Epithelial cell of alveolus of lung (primary cell): ENCODE data around the gene RGS19. TPM values are rescaled to one million over a fixed set of nuclear protein-coding genes. Genes with fewer than 3 reads are reported as not detected.

ENCODE experiments used
- total RNA-seq: library from RNA; depleted of rRNA; stranded (reverse); fragments of >200 nt; gene quantifications from 2 replicates; pipeline ENCODE4 v1.2.1, GENCODE V29; 2015

RGS19 gene
- 9.5 and 14.1 TPM in 2 replicates for total RNA-seq

GRCh38 chr20:64079273-64080012 is at the start of gene RGS19:
Gene RGS19 (minus strand): TSS chr20:64079518. CDS start chr20:64076886, 2,632 bp downstream.

GRCh38 chr20:64106981-64107735 is 27.8 kb upstream of the RGS19 start, which contains the start of gene NPBWR2:
Gene NPBWR2 (minus strand): TSS chr20:64107565. CDS start chr20:64106831, 734 bp downstream.

GRCh38 chr20:64083804-64084684 is 4.7 kb upstream of the RGS19 start, which contains the start of gene LKAAEAR1:
Gene LKAAEAR1 (minus strand): TSS chr20:64084398. CDS start chr20:64084219, 179 bp downstream.

GRCh38 chr20:64080013-64080812 is 895 bp upstream of the RGS19 start, which contains the start of gene OPRL1:
Gene OPRL1 (plus strand): TSS chr20:64080082. CDS start chr20:64092721, 12,639 bp downstream.

GRCh38 chr20:64062596-64063388 is 16.5 kb downstream of the RGS19 start, which contains the start of gene TCEA2:
Gene TCEA2 (plus strand): TSS chr20:64063198. CDS start chr20:64063313, 115 bp downstream.

DNA sequence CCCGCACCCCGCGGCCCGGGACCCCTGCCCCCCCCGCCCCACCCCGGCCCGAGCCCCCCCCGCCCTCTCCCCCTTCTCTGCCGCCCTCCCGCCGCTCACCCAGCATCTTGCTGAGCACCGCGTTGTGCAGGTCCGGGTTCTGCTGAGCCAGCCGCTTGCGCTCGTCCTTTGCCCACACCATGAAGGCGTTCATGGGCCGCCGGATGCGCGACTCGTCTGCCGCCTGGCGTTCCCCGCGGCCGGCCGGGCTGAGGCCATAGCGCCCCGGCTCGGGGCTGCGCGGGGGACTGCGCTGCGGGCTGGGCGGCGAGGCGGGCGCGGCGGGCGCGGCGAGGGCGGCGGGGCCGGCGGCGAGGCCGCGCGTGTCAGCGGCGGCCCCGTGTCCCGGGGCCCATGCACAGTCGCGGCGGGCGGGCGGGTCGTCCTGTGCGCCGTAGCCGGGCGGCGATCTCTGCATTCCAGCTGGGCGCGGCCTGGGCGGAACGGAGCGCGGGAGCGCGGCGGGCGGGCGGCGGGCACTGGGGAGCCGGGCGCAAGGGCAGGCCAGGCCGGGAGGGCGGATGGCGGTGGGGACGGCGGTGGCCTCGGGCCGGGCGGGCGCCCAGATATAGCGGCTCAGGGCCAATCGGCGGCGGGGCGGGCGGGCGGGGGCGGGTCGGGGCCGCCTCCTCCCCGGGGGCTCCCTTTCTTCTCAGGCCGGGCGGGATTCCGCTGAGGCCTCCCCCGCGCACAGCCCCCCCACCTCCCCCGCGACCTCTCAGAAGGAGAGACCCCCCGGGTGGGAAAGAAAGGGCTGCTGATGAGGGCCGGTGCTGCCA is 30.0 kb downstream of the RGS19 start, which contains the start of gene SOX18:
TSS of gene SOX18 (minus strand) at position 580 of the 818 bp plus-strand sequence. CDS start at position 457, 123 bp downstream.

GRCh38 chr20:64035933-64036345 is 43.4 kb downstream of the RGS19 start, which contains the start of gene C20orf204:
Gene C20orf204 (plus strand): TSS chr20:64036182. CDS start chr20:64036324, 142 bp downstream.

Other genes with a start within 250 kb of the RGS19 start
- gene ZBTB46, start 248.3 kb downstream of the RGS19 start, total RNA-seq: 3.7 TPM in 2 replicates
- not detected in 2 replicates for gene ABHD16B, start 218.0 kb downstream of the RGS19 start, total RNA-seq
- gene TPD52L2, start 214.2 kb downstream of the RGS19 start, total RNA-seq: 83.8 and 132 TPM in 2 replicates
- gene DNAJC5, start 184.4 kb downstream of the RGS19 start, total RNA-seq: 40.2 and 42.1 TPM in 2 replicates
- gene UCKL1, start 123.1 kb downstream of the RGS19 start, total RNA-seq: 18.7 and 23.4 TPM in 2 replicates
- 6.3 and 10.7 TPM in 2 replicates for gene ZNF512B, start 109.6 kb downstream of the RGS19 start, total RNA-seq
- gene SAMD10, start 99.9 kb downstream of the RGS19 start, total RNA-seq: 1.3 and 4.0 TPM in 2 replicates
- 39.2 and 55.0 TPM in 2 replicates for gene PRPF6, start 98.4 kb downstream of the RGS19 start, total RNA-seq
- gene C20orf204, start 43.3 kb downstream of the RGS19 start, total RNA-seq: 0.13 and 2.0 TPM in 2 replicates
- 0.13 and 2.4 TPM in 2 replicates for gene SOX18, start 29.9 kb downstream of the RGS19 start, total RNA-seq
- gene TCEA2, start 16.3 kb downstream of the RGS19 start, total RNA-seq: 20.3 and 28.1 TPM in 2 replicates
- 1.2 and 1.4 TPM in 2 replicates for gene OPRL1, start 564 bp upstream of the RGS19 start, total RNA-seq
- not detected in 2 replicates for gene LKAAEAR1, start 4.9 kb upstream of the RGS19 start, total RNA-seq
- gene NPBWR2, start 28.0 kb upstream of the RGS19 start, total RNA-seq: not detected in 2 replicates
- not detected in 2 replicates for gene MYT1, start 84.9 kb upstream of the RGS19 start, total RNA-seq
- gene PCMTD2, start 176.2 kb upstream of the RGS19 start, total RNA-seq: 25.6 and 63.4 TPM in 2 replicates